Hematopoietic multipotent progenitor cell treated with erythropoietin and hydrocortisone succinate and interleukin-3 and kit ligand, for 15 days (in vitro differentiated cells): ENCODE measurements around the gene STOML2.
"Not testable (repeated sequence)": the region's sequence is repeated elsewhere in the genome, so short reads cannot be mapped to it uniquely, and the experiment has no call there.

Source experiments
- DNase-seq: peaks from one replicate; pipeline ENCODE4 v3.0.0-alpha.2; 2015; ENCODE audit warnings: low spot score

STOML2 gene, protein sequence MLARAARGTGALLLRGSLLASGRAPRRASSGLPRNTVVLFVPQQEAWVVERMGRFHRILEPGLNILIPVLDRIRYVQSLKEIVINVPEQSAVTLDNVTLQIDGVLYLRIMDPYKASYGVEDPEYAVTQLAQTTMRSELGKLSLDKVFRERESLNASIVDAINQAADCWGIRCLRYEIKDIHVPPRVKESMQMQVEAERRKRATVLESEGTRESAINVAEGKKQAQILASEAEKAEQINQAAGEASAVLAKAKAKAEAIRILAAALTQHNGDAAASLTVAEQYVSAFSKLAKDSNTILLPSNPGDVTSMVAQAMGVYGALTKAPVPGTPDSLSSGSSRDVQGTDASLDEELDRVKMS

DNA sequence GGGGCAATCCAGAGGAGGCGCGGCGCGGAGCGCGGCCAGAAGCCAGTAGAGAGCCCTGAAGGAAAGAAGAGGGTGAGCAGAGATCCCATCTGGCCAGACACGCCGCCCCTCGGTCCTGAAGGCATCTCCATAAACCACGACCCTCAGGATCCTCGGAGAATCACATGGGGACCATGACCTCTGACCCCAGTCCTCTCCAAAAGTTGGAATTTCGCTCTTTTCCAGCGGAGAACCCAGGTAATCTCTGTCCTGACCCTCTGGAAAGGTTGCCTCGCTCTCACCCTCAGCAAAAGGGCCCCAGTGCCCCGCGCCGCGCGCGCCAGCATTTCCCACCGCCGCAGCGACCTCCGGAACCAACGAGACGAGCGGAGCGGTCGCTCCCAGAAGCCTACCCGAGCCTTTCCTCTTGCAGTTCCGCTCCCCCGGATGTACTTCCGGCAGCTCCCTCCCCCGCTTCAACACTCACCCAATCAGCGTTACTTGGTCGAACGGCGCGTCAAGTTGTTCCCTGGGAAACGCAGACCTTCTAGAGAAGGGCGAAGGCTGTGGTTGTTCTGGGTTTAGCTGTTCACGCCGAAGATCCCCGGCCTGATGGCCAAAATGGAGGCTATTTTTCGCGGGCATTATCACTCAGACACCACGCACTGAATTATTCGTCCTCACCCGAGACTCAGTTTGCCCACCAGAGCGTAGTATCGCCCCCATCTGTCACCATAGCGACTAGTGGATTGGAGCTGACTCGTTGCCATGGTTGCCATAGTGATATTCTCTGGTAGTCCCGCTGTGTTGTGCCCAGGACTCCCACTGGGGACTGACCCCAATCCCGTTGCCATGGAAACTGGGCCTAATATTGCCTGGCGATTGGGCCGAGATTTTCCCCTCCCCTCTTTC, at the start of gene STOML2:
STOML2 (minus strand) TSS at position 363 of the 891 bp plus-strand sequence; CDS start at position 326, 37 bp downstream.
- peak; percentile 94 for DNase-seq

DNA sequence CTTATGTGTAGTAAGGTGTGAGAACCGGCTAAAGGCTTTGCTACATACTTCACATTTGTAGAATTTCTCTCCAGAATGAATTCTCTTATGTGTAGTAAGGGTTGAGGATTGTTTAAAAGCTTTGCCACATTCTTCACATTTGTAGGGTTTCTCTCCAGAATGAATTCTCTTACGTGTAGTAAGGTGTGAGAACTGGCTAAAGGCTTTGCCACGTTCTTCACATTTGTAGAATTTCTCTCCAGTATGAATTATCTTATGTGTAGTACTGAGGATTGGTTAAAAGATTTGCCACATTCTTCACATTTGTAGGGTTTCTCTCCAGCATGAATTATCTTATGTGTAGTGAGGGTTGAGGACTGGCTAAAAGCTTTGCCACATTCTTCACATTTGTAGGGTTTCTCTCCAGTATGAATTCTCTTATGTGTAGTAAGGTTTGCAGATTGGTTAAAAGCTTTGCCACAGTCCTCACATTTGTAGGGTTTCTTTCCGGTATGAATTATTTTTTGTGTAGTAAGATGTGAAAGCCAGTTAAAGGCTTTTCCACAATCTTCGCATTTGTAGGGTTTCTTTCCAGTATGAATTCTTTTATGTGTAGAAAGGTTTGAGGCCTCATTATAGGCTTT, 45.1 kb upstream of the STOML2 start:
- DNase-seq: not testable (repeated sequence)

DNA sequence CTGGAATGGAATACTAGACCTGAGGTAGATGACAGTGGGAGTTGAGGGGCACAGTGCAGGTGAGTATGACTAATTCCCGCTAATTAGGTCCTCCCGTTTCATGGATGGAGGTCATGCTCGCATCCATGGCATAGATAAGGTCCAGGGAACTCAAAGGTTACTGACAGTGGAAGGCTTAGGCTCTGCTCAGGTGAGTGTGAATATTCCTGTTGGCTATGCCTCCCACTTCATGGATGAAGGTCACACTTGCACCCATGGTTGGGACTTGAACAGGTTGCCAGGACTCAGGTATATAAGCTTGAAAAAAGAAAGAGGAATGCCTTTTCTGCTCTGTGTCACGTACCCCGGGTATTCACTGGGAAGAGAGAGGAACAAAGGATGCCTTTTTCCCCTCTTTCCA, 39.1 kb upstream of the STOML2 start:
- DNase-seq: no peak

DNA sequence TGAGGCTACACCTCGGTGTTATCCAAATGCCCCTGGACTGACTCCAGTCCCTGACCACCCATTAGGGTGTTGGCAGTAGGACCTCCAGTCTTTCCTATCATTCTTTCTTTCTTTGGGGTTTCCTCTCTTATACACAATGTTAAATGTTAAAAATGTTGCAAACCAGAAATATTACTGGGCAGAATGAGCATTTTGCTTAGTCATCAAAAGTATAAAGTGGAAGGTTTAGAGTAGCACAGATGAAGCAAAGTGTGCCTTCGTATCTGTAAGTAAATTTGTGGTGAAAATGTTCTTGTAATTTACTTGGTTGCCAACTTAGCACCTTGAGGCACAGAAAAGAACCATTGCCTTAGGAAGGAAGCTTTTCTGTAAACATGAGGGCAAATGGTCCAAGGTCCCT, 37.2 kb upstream of the STOML2 start:
- DNase-seq: no peak

DNA sequence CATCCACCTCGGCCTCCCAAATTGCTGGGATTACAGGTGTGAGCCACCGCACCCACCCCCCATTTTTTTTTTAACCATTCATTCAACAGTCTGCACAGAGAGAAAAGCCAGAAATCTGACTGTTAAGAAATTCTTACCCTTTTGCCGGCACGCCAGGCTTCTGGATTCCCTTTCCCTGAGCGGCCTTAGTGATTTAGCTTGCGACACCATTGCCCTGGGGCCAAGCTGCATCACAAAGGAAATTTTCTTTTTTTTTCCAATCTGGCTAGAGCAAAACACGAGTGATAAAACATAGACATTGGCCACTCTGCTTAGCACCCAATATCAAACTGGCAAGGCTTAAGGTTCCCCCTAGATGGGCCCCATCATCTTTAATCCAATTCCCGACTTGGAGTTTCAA, 33.9 kb upstream of the STOML2 start:
- no peak for DNase-seq

DNA sequence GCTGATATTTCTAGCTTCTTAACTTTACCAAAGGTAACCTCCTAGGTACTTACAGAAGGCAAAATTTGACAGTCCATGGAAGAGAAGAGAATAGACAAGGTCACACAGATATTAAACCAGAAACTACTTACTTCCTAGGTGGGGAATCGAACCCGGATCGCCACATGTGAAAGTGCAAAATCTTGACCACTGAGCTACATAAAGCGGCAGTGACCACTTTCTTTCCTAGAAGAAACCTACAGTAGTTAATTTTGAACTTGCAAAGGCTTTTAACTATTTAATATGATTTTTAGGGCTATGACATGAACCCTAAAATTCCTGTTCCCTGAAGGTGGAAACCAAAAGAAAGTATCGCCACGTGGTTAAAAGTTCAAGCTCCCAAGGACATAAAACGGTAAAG, 33.1 kb upstream of the STOML2 start:
- DNase-seq: no peak

DNA sequence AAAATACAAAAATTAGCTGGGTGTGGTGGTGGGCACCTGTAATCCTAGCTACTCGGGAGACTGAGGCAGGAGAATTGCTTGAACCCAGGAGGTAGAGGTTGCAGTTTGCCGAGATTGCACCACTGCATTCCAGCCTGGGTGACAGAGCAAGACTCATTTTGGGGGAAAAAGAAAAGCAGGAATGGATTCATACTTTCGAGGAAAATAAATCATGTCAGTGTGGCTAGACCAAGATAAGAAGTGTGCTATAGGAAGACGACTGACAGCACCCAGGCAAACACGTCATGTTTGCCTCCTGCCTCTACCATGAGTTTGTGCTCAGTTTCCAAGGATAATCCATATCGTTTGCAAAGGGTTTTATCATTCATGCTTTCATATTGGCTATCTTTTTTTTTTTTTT, 32.0 kb upstream of the STOML2 start:
- DNase-seq: no peak

DNA sequence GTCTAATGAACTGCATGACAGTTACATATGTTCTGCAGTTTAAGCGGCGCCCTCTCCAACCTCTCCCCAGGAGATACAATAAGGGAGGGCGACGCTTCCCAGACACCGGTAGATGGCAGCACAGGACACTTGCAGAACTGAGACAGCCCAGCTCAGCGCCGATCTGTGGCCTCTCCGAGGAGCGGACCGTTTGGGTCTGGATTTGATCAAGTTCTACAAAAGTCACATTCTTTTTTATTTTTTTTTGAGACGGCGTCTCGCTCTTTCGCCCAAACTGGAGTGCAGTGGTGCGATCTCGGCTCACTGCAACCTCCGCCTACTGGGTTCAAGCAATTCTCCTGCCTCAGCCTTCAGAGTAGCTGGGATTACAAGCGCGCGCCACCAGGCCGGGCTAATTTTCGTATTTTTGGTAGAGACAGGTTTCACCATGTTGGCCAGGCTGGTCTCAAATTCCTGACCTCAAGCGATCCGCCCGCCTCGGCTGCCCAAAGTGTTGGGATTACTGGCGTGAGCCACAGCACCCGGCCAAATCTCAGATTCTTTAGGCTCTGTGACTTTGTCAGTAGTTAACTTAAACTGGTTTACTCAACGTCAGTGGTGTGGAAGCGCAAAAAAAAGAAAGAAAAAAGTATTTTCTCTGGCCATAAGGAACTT, 14.1 kb upstream of the STOML2 start:
- DNase-seq: peak; percentile 93

DNA sequence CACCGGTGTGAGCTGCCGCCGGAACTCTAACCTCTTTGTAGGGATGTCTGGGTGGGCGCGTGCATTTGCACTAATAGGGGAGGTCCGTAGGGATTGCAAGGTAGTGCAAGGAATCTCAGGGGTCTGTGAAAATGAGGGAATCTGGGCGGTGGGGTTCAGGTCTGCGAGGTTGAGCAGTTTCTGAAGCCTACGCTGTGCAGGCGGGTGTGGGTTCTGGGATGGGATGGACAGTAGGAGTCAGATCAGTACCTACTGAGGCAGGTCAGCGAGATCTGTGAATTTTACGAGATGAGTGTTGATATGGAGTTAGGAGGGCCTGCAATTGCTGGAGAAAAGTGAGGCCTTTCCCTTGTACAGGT, 13.6 kb upstream of the STOML2 start:
- DNase-seq: no peak

DNA sequence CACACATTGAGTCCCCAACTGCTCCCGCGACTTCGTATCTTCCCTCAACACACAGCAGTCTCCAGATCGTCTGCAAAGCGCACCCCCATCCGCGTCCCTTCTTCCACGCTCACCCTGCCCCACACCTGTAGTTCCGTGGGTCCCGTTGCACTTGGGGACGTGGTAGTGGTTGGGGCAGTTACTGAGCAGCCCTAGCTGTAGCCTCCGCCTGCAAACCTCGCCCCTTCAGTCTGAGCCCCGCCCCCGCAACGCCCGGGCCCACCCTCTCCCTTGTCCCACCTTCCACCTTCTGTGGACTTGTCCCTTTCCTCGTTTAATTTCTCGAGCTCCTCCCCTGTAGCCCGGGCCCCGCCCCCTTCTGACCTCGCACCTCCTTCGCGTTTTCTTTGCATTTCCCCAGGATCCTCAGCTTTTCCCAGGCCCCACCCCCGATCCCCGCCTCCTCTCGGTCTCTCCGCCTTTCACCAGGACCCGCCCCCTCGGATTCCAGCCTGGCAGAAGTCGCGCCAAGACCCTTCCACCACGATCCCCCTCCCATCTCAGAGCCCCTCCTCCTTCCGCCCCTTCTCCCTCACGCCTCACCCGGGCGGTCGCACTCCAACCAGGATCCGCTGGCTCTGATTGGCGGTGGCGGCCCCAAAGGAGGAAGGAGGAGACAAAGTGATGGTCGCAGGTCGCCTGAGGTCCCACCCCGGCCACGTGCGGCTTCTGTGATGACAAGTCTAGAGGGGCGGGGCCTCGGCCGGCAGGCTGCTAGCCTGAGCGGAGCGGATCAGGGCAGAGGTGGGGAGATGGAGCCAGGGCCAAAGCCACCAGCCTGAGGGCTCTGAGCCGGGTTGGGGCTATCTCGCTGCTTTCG, 13.0 kb upstream of the STOML2 start, which contains the start of gene ATOSB:
ATOSB (minus strand) TSS at position 183 of the 859 bp plus-strand sequence. CDS start 7,588 bp downstream, outside the sequence.
- DNase-seq: peak; percentile 93

DNA sequence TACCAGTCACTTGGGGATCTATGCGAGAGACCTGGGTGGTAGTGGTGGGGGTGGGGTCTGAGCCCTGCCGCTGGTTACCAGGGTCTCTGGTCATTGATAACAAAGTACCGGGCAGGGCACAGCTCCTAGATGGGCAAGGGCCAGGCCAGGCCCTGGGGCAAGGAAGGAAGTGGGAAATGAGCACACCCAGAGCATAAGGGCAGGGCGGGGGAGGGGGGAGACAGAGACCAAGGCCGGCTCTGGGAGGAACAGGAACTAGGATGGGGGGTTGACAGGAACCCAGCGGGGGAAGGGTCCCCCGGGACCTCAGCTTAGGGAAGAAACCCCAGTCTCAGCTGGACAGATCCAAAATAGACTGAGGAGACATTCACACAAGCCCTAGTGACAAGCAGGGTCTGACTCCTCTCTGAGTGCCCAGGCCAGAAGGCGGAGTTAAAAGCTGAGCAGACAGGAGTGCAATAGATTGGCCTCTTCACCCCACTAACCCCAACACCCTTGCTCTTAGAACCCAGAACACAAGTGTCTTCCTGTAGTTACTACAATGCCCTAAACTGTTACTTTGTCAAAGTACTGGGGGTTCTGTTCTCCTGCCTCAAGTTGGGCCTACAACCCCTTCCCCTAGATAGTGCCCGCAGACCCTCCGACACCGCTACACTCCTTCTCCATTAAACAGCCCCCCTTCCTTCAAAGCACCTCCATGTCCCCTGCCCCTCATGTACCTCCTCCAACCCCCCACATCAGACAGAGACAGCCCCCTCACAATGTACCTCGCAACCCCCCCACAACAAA, 12.1 kb upstream of the STOML2 start:
- DNase-seq: peak; percentile 71

DNA sequence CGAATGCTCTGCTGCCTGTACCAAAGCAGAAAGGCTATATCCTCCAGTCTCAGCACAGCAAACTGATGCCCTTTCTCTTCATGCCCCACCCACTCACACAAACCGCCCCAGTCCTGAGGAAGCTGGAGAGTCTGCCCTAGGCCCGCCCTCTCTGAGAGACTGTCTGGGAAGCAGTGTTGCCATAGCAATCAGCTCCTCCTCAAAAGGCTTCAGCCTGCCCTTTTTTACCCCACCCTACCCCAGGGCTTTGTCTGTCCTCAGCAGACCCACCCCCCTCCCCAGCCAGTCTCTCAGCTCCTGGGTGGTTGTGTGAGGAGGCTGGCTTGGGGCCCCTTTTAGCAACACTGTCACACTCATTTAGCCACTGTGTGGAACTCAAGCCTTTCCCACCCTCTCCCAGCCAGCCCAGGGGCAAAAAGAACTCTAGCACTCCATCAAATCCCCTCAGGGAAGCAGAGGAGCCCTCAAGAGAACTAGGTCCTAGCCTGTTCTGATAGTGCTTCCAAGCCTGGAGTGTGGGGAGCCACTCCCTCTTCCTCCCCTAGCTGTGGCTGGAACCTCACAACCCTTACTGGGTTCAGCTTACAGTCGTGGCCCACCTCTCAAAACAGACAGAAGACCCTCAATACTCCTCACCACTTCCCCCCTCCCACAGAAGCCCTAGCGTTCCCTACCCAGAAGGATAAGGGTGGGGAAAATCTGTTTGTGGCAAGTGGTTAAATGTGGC, 11.3 kb upstream of the STOML2 start:
- peak; percentile 85 for DNase-seq

DNA sequence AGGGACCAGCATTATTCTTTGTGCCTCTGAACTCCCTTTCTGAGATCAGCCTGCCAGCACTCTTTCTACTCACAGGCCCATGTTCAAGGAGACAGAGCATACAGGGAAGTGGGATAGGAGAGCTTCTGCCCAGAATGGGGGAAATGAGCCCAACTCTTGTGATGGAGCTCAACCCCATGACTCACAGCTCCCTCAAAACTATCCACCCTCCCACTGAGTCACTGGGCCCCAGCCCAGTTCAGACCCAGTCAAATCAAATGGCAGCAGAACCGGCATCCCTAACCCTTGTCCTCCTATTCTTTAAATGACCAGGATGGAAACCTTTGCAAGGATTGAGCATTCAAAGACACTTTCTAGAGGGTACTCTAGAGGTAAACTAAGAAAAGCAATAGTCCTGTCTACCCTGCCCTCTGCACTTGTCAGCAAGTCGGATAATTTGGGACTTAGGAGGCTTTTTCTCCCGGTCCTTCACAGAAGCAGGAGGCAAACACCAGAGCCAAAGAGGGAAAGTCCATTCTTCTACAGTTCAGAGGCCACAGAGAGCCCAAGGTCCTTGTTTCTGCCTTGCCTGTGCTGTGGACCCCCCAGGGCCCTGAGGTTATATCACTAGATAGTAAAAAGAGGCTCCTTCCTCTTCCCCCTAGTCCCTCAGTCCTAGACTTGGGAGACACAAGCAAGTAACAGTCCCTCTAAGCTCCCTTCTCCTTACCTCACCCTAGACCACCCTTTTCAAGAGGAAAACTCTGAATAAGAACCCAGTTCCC, 9.5 kb upstream of the STOML2 start:
- DNase-seq: peak; percentile 78

DNA sequence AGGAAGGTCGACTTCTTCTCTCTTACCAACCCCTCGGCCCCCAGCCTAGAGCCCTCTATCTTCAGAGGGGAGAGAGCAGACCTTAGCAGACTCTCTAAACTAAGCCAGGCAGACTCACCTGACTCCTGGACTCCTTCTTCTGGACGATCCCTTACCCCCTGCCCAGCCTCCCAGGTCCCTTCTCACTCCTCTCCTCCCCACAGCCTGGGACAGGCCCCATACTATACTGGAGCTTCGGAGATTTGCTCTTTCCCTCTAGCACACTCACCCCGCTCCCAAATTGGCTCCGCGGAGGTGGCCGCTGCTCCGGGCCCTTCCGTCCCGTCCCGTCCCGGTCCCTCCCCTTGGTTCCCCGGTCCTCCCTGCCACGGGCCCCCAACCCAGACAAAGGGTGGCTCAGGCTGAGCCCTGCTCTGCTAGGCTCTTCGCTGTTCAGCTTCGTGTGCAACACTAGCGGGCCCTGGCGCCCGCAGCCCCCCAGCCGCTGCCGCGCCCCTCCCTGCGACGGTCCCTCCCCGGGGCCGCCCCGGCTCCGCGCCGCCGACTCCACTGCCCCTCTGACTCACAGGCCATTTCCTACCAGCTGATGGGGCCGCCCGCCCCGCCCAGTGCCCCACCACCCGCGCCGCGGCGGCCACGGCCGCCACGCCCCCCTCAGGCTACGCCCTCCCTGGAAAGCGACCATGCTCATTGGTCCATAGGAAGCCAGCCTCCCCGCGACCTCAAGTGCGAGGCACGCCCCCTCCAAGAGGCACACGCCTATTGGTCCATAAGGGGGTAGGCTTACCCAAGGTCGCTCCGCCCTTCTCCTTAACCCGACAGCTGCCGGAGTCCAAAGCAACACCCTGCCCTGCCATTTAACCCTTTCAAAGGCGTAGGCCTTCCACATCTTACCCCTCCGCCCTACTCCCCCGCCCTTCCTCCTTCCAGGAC, 8.3 kb upstream of the STOML2 start:
- DNase-seq: peak; percentile 100

DNA sequence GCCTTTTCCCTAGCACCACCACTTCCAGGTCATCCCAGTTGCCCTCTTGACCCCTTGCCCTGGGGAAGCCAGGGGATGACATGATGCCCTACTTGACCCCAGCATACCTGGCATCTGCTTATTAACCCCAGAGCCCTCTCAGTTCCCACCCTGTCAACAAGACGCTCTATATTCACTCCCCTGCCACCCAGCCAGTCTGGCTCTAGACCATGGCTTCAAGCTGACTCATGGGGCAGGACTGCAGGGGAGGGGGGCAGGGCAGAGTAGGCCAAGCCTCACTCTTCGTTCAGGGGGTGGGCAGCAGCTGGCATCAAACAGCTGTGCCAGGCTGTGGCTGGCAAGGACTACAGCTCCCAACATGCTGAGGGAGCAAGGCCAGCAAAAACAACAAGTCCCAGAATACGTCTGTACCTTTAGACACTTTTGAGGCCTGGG, 7.4 kb upstream of the STOML2 start:
- DNase-seq: peak; percentile 92

DNA sequence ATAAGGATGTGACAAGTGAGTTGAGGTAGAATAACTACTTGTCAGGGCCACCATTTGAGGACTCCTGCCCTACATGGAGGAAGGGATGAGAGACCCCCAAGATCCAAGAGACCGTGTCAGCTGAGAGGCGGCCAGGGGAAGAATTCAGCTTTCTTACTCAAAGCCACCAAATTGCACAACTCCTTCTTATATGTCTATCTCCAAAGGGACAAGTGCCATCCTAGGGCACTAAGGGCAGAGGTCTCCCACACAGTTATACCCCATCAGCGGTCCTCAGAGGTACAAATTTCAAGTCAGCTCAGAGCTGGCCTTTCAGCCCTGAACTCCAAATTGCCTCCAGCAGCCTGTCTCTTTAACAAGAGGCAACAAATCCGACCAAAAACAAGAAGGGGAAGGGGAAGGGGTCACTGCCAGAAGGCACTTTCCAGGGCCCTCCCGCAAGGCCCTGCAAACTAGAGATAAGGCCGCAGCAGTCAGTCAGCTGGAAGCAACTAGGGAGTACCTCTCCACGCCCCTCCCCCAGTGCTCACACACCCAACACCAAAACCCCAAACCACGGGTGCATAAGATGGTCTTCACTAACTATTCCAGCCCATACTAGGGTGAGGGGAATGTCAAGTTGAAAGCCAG, 6.1 kb upstream of the STOML2 start:
- peak; percentile 95 for DNase-seq

DNA sequence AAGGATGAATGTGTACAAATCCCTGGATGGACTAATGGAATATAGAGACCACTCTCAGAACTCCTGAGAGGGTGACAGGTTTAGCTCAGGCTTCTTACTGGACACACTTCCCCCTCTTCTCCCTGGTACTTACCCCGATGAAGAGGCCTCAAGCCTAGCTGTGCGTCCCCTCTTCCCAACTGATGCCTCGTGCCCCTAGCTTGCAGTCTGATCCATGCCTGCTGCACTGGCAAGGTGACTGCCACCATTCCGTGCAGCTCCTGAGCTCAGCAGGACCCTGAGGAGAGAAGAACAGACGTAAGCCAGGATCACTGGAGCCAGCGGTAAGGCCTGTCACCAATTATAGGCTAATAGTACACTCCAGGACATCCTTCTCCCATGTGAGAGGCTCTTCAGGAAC, 5.5 kb upstream of the STOML2 start:
- peak; percentile 23 for DNase-seq
